KOPT-K1 (cell line): Measurements from ENCODE around the gene AK1.

Experiments used
- H3K27ac ChIP-seq: fragments of 200-600 bp; sonication (generic); 2 replicates; pipeline ENCODE4 v1.5.1; 2016; ENCODE audit warnings: antibody characterized with exemption, mild to moderate bottlenecking, low read depth, low read length; ENCODE audit not compliant: poor library complexity, severe bottlenecking
- H3K36me3 ChIP-seq: fragments of 200-600 bp; sonication (generic); 2 replicates; pipeline ENCODE4 v1.5.1; 2017; ENCODE audit warnings: antibody characterized with exemption, mild to moderate bottlenecking, low read length, moderate library complexity; ENCODE audit not compliant: insufficient read depth
- H3K9me3 ChIP-seq: fragments of 200-600 bp; sonication (generic); 2 replicates; pipeline ENCODE4 v1.5.1; 2017; ENCODE audit warnings: antibody characterized with exemption, low read length, mild to moderate bottlenecking; ENCODE audit not compliant: insufficient read depth, poor library complexity, severe bottlenecking

Gene AK1

DNA sequence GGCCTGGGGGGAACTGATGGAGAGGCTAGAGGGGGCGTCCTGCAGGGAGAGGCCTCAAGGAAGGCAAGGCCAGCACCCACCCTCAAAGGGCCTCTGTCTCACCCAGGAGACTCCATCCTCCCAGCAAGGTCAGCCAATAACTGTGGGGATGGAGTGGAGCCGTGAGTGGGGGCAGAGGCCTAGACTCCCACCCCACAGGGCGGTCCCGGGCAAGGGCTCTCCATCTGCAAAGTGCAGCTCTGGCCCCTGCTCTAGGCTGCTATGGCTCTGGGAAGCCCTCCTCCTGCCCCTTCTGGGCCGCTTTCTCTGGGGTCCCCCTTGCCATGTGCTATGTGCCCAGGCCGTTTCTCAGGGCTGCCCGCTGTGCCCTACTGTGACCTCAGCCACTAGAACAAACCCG lies 60.7 kb downstream of the AK1 start:
- no peak overlapping the region for H3K27ac ChIP-seq
- H3K36me3 ChIP-seq = peaks cover 72% of the 10 kb centered on the region
- no peaks in the 10 kb centered on the region for H3K9me3 ChIP-seq
